ENCODE results near the gene C10orf90. TPM values are rescaled to one million over a fixed set of nuclear protein-coding genes. Genes with fewer than 3 reads are reported as not detected.

C10orf90 gene
- total and polyA plus RNA-seq, 2 of the 8 experiments (the other 6 are each of a cell fraction or from before 2014, with no cell fraction given): 0.21 TPM; not detected in 1

- no peak overlapping the region for H2BK120ac ChIP-seq (replicated peaks; ENCODE audit: low read depth, low read length)
- H2BK20ac ChIP-seq (ENCODE audit: low read length): no peak overlapping the region
- no peaks in the 10 kb centered on the region for H4K20me1 ChIP-seq (replicated peaks in 1 of 2; ENCODE audit: control insufficient read depth in 1 of 2, insufficient read depth in 2 of 2, low read length in 2 of 2)
- no peaks in the 10 kb centered on the region for H3K23me2 ChIP-seq (ENCODE audit: low read depth, low read length)
- no peak overlapping the region for H4K91ac ChIP-seq (replicated peaks; ENCODE audit: insufficient read length, low read length)
- no peak overlapping the region for H3K9ac ChIP-seq (replicated peaks in 1 of 4; ENCODE audit: extremely low read depth in 1 of 4, low read depth in 3 of 4, low read length in 3 of 4)
- FAIRE-seq: no peak
- no peak overlapping the region for H3K4me2 ChIP-seq (ENCODE audit: insufficient read depth in 1 of 2, low read depth in 2 of 2, low read length in 2 of 2)
- H3K36me3 ChIP-seq (ENCODE audit: control insufficient read depth in 2 of 4, insufficient read depth in 4 of 4, low read length in 3 of 4): no peaks in the 10 kb centered on the region
- no peaks in the 10 kb centered on the region for H3K79me1 ChIP-seq (ENCODE audit: low read depth, low read length)
- WGBS, 2 experiments (ENCODE audit: extremely low coverage in 1 of 2, insufficient coverage in 1 of 2, insufficient read length in 1 of 2, insufficient replicate concordance in 2 of 2, low coverage in 1 of 2, low lambda C conversion rate in 2 of 2, missing lambda C conversion rate in 1 of 2): 85% methylated on average over 14 of the region's 14 CpGs; no CpG with 5 or more reads in 1 of the 2 experiments
- H3K14ac ChIP-seq (ENCODE audit: insufficient read length): no peak overlapping the region
- H3K23ac ChIP-seq (ENCODE audit: insufficient read length): no peak overlapping the region
- no peak overlapping the region for H3K4ac ChIP-seq (replicated peaks; ENCODE audit: insufficient read length, low read depth, low read length)
- DNase-seq (ENCODE audit: low read depth in 1 of 2, low spot score in 2 of 2): no peak
- H3K4me1 ChIP-seq (replicated peaks in 1 of 4; ENCODE audit: control insufficient read depth in 3 of 4, insufficient read depth in 4 of 4, low read length in 3 of 4): no peaks in the 10 kb centered on the region
- no peak overlapping the region for H2AFZ ChIP-seq (ENCODE audit: low read length)
- no peak overlapping the region for H3K56ac ChIP-seq (replicated peaks; ENCODE audit: insufficient read length, low read depth, low read length)
- no peak overlapping the region for H4K8ac ChIP-seq (ENCODE audit: extremely low read depth, insufficient read depth, low read length)
- TF ChIP-seq KDM4A (IDR thresholded peaks at IDR 0.05; ENCODE audit: low read depth, low read length, severe bottlenecking): no peak
- TF ChIP-seq RNF2 (IDR thresholded peaks at IDR 0.05; ENCODE audit: borderline replicate concordance, low read depth, low read length, missing control alignments, poor library complexity, severe bottlenecking): no peak
- TF ChIP-seq POU5F1 (IDR thresholded peaks at IDR 0.05; ENCODE audit: low read depth, low read length): no peak
- TF ChIP-seq GTF2F1 (IDR thresholded peaks at IDR 0.05; ENCODE audit: borderline replicate concordance, low read depth, low read length): no peak
- TF ChIP-seq NRF1 (IDR thresholded peaks at IDR 0.05; ENCODE audit: low read depth, low read length): no peak
- TF ChIP-seq SIX5 (IDR thresholded peaks at IDR 0.05; ENCODE audit: low read depth, low read length): no peak
- no peak for TF ChIP-seq ATF3 (IDR thresholded peaks at IDR 0.05; ENCODE audit: insufficient read depth, low read depth, low read length)
- no peak for TF ChIP-seq E2F6 (IDR thresholded peaks at IDR 0.05)
- ChIA-PET CTCF (ENCODE audit: partially characterized antibody) (no interaction called here), POLR2A (ENCODE audit: partially characterized antibody) (no interaction called here)
- H2BK12ac ChIP-seq (ENCODE audit: low read depth, low read length): no peak overlapping the region
- H3K9me3 ChIP-seq (ENCODE audit: insufficient read depth in 2 of 2, low read depth in 1 of 2, low read length in 1 of 2): no peaks in the 10 kb centered on the region
- H3K79me2 ChIP-seq (ENCODE audit: control insufficient read depth in 1 of 2, insufficient read depth in 2 of 2, low read length in 2 of 2): no peaks in the 10 kb centered on the region
- H3K18ac ChIP-seq (ENCODE audit: extremely low read depth, low read length): no peak overlapping the region
- H3K4me3 ChIP-seq (ENCODE audit: extremely low read depth in 1 of 4, insufficient read depth in 2 of 4, low read depth in 3 of 4, low read length in 4 of 4): no peak overlapping the region
- H3K27ac ChIP-seq (ENCODE audit: low read depth, low read length): no peak overlapping the region
- H4K5ac ChIP-seq (ENCODE audit: insufficient read length, low read depth, low read length): no peak overlapping the region
- no peak overlapping the region for H2AK5ac ChIP-seq (ENCODE audit: low read depth, low read length)
- no peak overlapping the region for H2BK15ac ChIP-seq (ENCODE audit: low read length)
- H2BK5ac ChIP-seq (ENCODE audit: low read depth, low read length): no peak overlapping the region
- H3K27me3 ChIP-seq (replicated peaks in 1 of 4; ENCODE audit: control insufficient read depth in 3 of 4, extremely low read depth in 1 of 4, insufficient read depth in 3 of 4, low read length in 3 of 4): no peaks in the 10 kb centered on the region
These were observed 209.1 kb downstream of the C10orf90 start for GRCh38 chr10:126461289-126461940.

Measured in H1 (cell line).